T-helper 1 cell treated with Interleukin-12 subunit alpha and Interleukin-12 subunit beta and Interleukin-4 antibody, amounts not matched to agents 30 ng/mL and 1 ng/mL, for 36 hours (primary cell): Measurements from ENCODE around the gene CELSR1. TPM values are rescaled to one million over a fixed set of nuclear protein-coding genes. Genes with fewer than 3 reads are reported as not detected.

Experiments
- intact Hi-C: fragments of 100-400 bp; cut with micrococcal nuclease; formaldehyde crosslinking; loops from one replicate; pipeline ENCODE4 v1.15.1; 2024
- total RNA-seq: library from RNA; stranded (reverse); gene quantifications from 2 replicates; pipeline ENCODE4 v1.2.3, GENCODE V29; 2022

Gene CELSR1
- total RNA-seq, 1 donor from 2014 or later, result 0.47 TPM

GRCh38 chr22:46535876-46536536 is 1.4 kb downstream of the CELSR1 start:
- intact Hi-C loops, result loop anchor here (10.0 kb wide), 1 partner anchor 1531 kb away; no protein-coding TSS in a partner anchor

- intact Hi-C loops, result loop anchor here (10.0 kb wide), 1 partner anchor 1530 kb away; no protein-coding TSS in a partner anchor
Measured at GRCh38 chr22:46534901-46535630, 2.4 kb downstream of the CELSR1 start.

DNA sequence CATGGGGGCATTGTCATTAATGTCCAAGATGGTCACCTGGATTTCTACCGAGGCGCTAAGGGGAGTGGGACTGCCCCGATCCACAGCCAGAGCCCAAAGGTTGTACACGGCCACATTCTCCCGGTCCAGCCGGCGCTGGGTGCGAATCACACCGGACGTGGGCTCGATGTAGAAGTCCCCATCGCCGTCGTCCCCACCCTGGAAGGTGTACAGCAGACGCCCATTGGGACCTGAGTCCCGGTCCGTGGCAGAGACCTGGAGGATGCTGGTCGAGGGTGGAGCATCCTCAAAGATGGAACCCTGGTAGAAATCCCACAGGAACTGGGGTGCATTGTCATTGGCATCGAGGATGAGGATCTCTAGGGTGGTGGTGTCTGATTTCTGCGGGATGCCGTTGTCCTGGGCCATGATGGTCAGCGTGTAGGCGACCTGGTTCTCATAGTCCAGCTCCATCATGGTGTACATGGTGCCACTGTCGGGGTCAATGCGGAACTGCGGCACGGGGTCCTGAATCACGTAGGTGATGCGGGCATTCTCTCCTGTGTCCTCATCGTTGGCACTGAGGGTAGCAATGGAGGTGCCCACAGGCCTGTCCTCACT is 3.1 kb downstream of the CELSR1 start:
- intact Hi-C loops, result loop anchor here (10.0 kb wide), 1 partner anchor 1529 kb away; no protein-coding TSS in a partner anchor

DNA sequence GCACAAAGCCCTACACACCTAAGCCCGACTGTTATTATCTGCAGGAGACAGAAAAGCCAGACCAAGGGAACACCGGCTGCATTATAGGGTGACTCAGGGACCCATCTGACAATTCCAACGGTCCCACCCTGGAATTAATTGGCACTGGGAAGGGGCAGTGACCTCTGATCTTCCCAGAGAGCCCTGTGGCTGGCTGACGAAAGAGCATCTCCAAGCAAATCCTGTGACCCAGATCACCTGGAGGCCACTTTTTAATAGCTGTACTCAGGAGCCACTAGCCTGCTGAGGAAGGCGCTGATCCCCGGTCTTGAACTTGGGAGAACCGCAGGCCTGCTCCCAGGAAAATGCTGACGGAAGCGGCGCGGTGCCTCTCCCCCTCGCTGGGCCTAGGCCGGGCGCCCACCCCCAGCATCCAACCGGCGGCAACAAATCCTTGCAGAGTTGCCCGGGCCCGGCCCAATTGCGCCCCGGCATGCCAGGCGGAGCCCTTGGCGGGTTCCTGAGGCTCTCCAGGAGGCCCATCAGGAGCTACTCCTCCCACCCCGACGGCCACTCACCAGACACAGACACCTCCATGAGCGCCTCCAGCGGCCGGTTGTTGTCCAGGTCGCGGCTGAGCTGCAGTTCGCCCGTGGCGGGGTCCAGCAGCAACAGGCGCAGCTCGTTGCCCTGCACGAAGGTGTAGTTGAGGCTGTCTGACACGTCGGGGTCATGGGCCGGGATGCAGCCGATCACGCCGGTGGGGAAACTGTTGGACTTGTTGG is 4.2 kb downstream of the CELSR1 start:
- intact Hi-C loops, result loop anchor here (10.0 kb wide), 1 partner anchor 1528 kb away; no protein-coding TSS in a partner anchor

DNA sequence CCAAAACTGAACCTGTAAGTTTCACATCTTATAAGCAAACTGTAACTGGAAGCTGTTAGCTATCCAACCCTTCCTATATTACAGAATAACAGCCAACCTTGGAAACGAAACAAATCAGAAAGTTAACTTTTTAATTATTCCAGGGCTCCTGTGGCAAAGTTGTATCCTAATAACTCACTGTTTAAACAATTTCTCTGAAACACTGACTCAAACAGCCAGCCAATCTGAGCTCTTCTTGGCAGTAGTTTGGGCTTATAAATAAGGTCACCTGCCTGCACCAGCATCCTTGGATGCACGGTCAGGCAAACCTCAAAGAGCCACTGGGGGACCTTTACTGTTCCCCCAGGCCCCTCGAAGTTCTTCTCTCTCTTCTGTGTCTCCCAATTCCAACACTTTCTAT is 5.0 kb downstream of the CELSR1 start:
- intact Hi-C loops, result loop anchor here (10.0 kb wide), 1 partner anchor 1528 kb away; no protein-coding TSS in a partner anchor

GRCh38 chr22:46531581-46532175 is 5.7 kb downstream of the CELSR1 start:
- intact Hi-C loops, result loop anchor here (10.0 kb wide), 1 partner anchor 1527 kb away; no protein-coding TSS in a partner anchor

- intact Hi-C loops, result no loop called here
Measured at GRCh38 chr22:46528121-46528610, 9.3 kb downstream of the CELSR1 start.

DNA sequence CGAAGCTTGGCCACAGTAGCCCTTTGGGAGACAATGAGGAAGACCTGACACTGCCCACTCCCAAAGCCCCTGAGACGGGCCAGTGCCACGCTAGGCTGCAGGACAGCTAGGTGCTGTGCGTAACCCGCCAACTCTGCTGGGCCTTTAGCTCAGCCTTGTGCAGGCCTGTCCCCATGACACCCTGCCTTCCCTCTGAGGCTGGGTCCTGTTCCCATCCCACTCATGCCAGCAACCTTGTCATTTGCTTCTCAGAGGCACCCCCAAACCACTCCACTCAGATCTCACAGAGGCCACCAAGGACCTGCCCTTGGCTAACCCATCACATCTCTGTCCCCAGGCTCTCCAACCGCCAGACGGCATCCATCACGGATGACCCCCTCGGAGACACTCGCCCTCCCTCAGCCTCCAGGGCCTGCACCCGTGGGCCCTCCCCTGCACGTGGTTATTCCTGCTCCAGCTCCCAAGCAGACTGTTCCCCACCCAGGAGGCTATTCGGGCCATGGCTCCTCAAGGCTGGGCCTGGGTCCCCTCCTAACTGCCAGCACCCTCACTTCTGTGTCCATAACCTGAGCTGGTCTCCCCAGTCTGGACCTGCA is 11.1 kb downstream of the CELSR1 start:
- intact Hi-C loops, result no loop called here

DNA sequence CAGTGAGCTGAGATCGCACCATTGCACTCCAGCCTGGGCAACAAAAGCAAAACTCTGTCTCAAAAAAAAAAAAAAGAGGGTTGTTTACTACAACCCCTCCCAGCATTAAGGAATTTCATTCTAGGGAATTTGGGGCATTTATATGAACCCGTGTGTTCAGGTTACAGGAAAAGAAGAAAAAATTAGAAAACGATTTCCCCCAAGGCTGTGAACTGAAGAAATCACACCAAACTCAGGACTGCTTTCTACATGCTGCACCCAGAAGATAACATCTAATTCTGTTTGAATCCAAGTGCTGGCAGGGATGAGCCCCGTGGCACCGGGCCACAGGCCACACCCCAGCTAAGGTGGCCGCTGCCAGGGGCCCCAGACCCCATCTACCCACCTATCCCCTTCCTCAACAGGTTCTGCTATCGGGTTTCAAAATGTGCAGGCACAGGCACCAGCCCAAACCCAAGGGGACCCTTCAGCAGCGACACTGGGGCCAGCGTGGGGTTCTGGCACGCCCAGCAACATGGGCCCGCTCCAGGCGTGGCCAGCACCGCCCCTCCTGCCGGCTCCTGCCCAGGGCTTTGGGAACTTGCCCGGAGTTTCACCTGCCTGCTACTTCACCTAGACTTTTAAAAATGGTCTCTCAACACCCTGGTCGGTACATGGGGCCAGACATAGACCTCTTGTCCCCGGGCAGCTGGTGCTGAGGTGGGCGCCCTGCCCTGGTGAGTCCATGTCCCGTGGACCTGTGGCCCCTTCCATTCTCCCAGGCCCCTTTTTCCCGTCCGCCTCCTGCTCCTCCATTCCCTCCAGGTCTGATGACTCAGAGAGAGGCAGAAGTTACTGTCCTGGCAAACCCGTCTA is 11.8 kb downstream of the CELSR1 start:
- intact Hi-C loops, result no loop called here

DNA sequence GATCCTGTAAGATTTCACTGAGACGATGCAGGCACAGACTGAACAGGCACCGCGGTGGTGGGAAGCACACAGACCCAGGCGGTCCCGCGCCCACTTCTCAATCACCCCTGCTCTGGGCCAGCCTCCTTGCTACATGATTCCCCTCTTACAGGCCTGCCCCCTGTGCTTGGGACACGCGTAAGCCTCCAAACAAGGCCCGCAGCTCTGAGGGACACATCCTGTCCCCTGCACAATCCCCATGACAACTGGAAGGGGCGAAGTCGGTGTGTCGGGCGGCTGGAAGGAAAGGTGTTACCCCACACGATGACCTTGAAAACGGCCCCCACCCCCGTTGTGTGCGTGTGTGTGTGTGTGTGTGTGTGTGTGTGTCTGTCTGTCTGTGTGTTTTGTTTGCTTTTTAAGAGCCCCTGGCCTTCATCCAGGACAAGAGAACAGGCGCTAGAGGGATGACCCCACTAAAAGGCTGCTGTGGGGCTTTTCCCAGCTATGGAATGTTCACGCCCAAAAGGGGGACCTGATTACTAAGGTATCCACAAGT is 13.1 kb downstream of the CELSR1 start:
- intact Hi-C loops, result no loop called here

- intact Hi-C loops, result no loop called here
Measured at GRCh38 chr22:46522797-46523196, 14.6 kb downstream of the CELSR1 start.

DNA sequence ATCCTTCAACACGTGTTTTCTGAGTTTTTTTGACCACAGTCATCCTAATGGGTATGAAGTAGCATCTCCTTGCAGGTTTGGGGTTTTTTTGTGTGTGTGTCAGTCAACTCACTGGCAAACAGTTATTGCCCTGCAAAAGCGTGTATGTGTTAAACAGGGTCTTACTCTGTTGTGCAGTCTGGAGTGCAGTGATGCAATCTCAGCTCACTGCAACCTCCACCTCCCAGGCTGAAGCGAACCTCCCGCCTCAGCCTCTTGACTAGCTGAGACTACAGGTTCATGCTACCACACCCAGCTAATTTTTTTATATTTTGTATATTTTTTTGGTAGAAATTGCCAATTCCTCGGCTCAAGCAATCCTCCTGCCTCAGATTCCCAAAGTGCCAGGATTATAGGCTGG is 15.4 kb downstream of the CELSR1 start:
- intact Hi-C loops, result no loop called here

- intact Hi-C loops, result no loop called here
Measured at GRCh38 chr22:46520880-46521279, 16.5 kb downstream of the CELSR1 start.

DNA sequence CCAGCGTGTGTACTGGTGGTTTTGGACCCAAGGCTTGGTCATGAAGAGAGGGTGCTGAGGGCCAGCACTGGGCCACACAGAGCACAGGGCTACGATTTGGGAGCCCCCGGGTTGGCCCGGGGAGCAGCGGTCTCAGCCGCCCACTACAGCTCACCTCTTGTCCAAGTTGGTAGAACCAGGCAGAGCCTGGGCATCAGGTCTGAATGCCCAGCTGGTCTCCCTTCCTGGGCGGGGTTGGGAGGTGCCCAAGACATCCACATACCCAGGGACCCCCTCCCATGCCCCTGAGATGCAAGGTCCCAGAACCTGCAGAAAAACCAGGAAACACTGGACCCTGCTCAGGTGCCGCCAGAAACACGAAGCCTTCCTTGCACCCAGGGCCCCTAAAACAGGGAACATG is 18.0 kb downstream of the CELSR1 start:
- intact Hi-C loops, result no loop called here

GRCh38 chr22:46518542-46519325 is 18.7 kb downstream of the CELSR1 start:
- intact Hi-C loops, result no loop called here

GRCh38 chr22:46518038-46518437 is 19.4 kb downstream of the CELSR1 start:
- intact Hi-C loops, result no loop called here

GRCh38 chr22:46517255-46517761 is 20.1 kb downstream of the CELSR1 start:
- intact Hi-C loops, result no loop called here

GRCh38 chr22:46516638-46517037 is 20.8 kb downstream of the CELSR1 start:
- intact Hi-C loops, result no loop called here
